ENCODE results near the gene FOXL3. TPM values are rescaled to one million over a fixed set of nuclear protein-coding genes. Genes with fewer than 3 reads are reported as not detected.

FOXL3 gene
- total RNA-seq, 1 experiment from 2014 or later: not detected

GRCh38 chr7:339062-339342, 49.0 kb downstream of the FOXL3 start:
- no peaks in the 10 kb centered on the region for H3K36me3 ChIP-seq (ENCODE audit: control insufficient read depth in 1 of 2, insufficient read depth in 2 of 2, low read length in 2 of 2)
- BruUV-seq (replicated peaks): no TSS peak
- DNase-seq (ENCODE audit: low read depth, low spot score) (no peak), ATAC-seq (no peak)
- no peaks in the 10 kb centered on the region for H3K79me2 ChIP-seq (ENCODE audit: insufficient read depth, low read length)
- peaks cover 0 to 8% of the 10 kb centered on the region in 2 experiments; a peak in 1 of 4 replicates for H3K9me3 ChIP-seq (ENCODE audit: control insufficient read depth in 1 of 2, insufficient read depth in 1 of 2, low read depth in 1 of 2, low read length in 2 of 2)
- no peak overlapping the region for H2AFZ ChIP-seq (ENCODE audit: low read depth, low read length, poor library complexity, severe bottlenecking)
- RAD21 ChIA-PET (ENCODE audit: low non-redundant PET in 1 of 2, low total read pairs in 2 of 2, uncharacterized antibody in 2 of 2, unreplicated experiment in 2 of 2): no interaction called here
- H4K20me1 ChIP-seq (ENCODE audit: insufficient read depth): no peaks in the 10 kb centered on the region
- POLR2A ChIA-PET: no interaction called here
- CTCF ChIA-PET: no interaction called here
- no peaks in the 10 kb centered on the region for H3K27me3 ChIP-seq (ENCODE audit: insufficient read depth, low read length)
- no peaks in the 10 kb centered on the region for H3K4me1 ChIP-seq (ENCODE audit: control insufficient read depth in 1 of 2, insufficient read depth in 2 of 2, low read length in 2 of 2)
- H3K27ac ChIP-seq (ENCODE audit: low read depth, low read length): no peak overlapping the region
- no peaks in the 10 kb centered on the region for H3K9me2 ChIP-seq (ENCODE audit: insufficient read depth)
- intact Hi-C loops (cut with micrococcal nuclease): no loop called here
- no peak overlapping the region for H3K4me2 ChIP-seq (ENCODE audit: low read length)
- no peak overlapping the region for H3K4me3 ChIP-seq (replicated peaks in 1 of 2; ENCODE audit: low read depth in 1 of 2, low read length in 2 of 2)
- no peak overlapping the region for H3K9ac ChIP-seq (ENCODE audit: low read length)
- TF ChIP-seq CEBPB (IDR thresholded peaks at IDR 0.05; ENCODE audit: low read depth) (no peak), MAX (IDR thresholded peaks at IDR 0.05) (no peak), YY1 (IDR thresholded peaks at IDR 0.05; ENCODE audit: extremely low read depth, insufficient replicate concordance, low read depth, low read length) (no peak), RAD21 (IDR thresholded peaks at IDR 0.05; ENCODE audit: low read depth) (no peak), SRF (IDR thresholded peaks at IDR 0.05; ENCODE audit: low read depth) (no peak), POLR2A (IDR thresholded peaks at IDR 0.05; ENCODE audit: borderline replicate concordance, extremely low read depth, insufficient read depth, insufficient read length) (no peak), EZH2phosphoT487 (IDR thresholded peaks at IDR 0.05; ENCODE audit: borderline replicate concordance) (no peak), EGR1 (IDR thresholded peaks at IDR 0.05; ENCODE audit: low read depth) (no peak), CBX3 (IDR thresholded peaks at IDR 0.05; ENCODE audit: low read depth) (no peak), JUND (IDR thresholded peaks at IDR 0.05) (no peak), POLR2AphosphoS5 (IDR thresholded peaks at IDR 0.05; ENCODE audit: low read depth, low read length) (no peak), ZFX (IDR thresholded peaks at IDR 0.05) (no peak), ZNF274 (IDR thresholded peaks at IDR 0.05; ENCODE audit: low read depth, low read length) (no peak), ZBTB33 (IDR thresholded peaks at IDR 0.05; ENCODE audit: extremely low read depth, insufficient replicate concordance, low read length) (no peak), SP1 (IDR thresholded peaks at IDR 0.05; ENCODE audit: low read depth) (no peak), TCF7L2 (IDR thresholded peaks at IDR 0.05; ENCODE audit: borderline replicate concordance, extremely low read depth, insufficient read depth, insufficient read length) (no peak)
- TF ChIP-seq, protein P1, sequence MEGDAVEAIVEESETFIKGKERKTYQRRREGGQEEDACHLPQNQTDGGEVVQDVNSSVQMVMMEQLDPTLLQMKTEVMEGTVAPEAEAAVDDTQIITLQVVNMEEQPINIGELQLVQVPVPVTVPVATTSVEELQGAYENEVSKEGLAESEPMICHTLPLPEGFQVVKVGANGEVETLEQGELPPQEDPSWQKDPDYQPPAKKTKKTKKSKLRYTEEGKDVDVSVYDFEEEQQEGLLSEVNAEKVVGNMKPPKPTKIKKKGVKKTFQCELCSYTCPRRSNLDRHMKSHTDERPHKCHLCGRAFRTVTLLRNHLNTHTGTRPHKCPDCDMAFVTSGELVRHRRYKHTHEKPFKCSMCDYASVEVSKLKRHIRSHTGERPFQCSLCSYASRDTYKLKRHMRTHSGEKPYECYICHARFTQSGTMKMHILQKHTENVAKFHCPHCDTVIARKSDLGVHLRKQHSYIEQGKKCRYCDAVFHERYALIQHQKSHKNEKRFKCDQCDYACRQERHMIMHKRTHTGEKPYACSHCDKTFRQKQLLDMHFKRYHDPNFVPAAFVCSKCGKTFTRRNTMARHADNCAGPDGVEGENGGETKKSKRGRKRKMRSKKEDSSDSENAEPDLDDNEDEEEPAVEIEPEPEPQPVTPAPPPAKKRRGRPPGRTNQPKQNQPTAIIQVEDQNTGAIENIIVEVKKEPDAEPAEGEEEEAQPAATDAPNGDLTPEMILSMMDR (IDR thresholded peaks at IDR 0.05 in 2 of 3, conservative IDR thresholded peaks at IDR 0.05 in 1 of 3; ENCODE audit: borderline replicate concordance in 1 of 3, insufficient read depth in 1 of 3, low read depth in 2 of 3, low read length in 2 of 3): no peak
